Measurements from ENCODE around the gene PLK5. TPM values are rescaled to one million over a fixed set of nuclear protein-coding genes. Genes with fewer than 3 reads are reported as not detected.
"Not testable (repeated sequence)": the region's sequence is repeated elsewhere in the genome, so short reads cannot be mapped to it uniquely, and the experiment has no call there.

Gene PLK5
- total RNA-seq, 1 donor from 2014 or later = not detected

GRCh38 chr19:1514295-1514661, 9.6 kb upstream of the PLK5 start:
- TF ChIP-seq, protein P1, sequence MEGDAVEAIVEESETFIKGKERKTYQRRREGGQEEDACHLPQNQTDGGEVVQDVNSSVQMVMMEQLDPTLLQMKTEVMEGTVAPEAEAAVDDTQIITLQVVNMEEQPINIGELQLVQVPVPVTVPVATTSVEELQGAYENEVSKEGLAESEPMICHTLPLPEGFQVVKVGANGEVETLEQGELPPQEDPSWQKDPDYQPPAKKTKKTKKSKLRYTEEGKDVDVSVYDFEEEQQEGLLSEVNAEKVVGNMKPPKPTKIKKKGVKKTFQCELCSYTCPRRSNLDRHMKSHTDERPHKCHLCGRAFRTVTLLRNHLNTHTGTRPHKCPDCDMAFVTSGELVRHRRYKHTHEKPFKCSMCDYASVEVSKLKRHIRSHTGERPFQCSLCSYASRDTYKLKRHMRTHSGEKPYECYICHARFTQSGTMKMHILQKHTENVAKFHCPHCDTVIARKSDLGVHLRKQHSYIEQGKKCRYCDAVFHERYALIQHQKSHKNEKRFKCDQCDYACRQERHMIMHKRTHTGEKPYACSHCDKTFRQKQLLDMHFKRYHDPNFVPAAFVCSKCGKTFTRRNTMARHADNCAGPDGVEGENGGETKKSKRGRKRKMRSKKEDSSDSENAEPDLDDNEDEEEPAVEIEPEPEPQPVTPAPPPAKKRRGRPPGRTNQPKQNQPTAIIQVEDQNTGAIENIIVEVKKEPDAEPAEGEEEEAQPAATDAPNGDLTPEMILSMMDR (conservative IDR thresholded peaks at IDR 0.05) = no peak
- Mint-ChIP-seq H3K4me1 (peaks cover 5% of the 10 kb centered on the region), H3K4me3 (no peak overlapping the region), H3K36me3 (ENCODE audit: low read depth) (no peaks in the 10 kb centered on the region), H3K9me3 (no peaks in the 10 kb centered on the region), H3K27ac (ENCODE audit: unreplicated experiment) (no peak overlapping the region), H3K27me3 (ENCODE audit: low read depth) (peaks cover 72% of the 10 kb centered on the region)
- DNase-seq (ENCODE audit: low read depth, low spot score) = no peak

DNA sequence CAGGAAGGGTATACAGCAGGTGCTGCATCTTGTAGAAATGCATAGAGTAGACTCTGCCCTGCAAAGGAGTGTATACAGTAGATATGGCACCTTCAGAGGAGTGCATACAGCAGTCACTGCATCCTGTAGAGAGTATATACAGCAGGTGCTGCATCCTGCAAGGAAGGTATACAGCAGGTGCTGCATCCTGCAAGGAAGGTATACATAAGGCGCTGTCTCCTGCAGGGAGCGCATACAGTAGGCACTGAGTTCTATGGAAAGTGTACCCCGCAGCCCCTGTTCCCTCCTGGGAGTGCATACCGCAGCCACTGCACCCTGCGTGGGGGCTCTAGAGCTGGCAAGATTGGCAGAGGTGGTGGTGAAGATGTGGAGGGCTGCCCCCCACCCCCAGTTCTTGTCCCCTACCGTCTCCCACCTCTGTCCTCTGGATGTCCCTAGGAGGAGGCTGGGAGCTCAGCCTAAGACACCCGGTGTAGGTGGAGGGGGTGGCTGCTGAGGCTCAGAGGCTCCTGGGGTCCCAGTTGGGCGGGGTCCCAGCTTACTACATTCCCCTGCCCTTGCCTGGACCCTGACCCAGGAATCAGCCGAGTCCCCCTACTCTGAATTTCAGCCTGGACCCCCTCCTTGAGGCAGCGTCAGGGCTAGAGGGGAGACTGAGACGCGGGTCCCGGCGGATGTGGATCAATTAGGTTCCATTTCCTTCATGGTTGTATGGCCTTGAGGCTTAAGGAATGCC, 8.7 kb upstream of the PLK5 start:
- DNase-seq (ENCODE audit: low read depth, low spot score) = no peak
- Mint-ChIP-seq H3K27me3 (ENCODE audit: low read depth) (peaks cover 64% of the 10 kb centered on the region), H3K36me3 (ENCODE audit: low read depth) (no peaks in the 10 kb centered on the region), H3K4me1 (no peaks in the 10 kb centered on the region), H3K4me3 (no peak overlapping the region), H3K27ac (ENCODE audit: unreplicated experiment) (no peak overlapping the region), H3K9me3 (no peaks in the 10 kb centered on the region)
- TF ChIP-seq, protein P1 (conservative IDR thresholded peaks at IDR 0.05) = no peak

- no peak for DNase-seq (ENCODE audit: low read depth, low spot score)
- H3K9me3 Mint-ChIP-seq = no peaks in the 10 kb centered on the region
- H3K27ac Mint-ChIP-seq (ENCODE audit: unreplicated experiment) = no peak overlapping the region
- H3K4me3 Mint-ChIP-seq = no peak overlapping the region
- TF ChIP-seq, protein P1 (conservative IDR thresholded peaks at IDR 0.05) = no peak
- peaks cover 58% of the 10 kb centered on the region for H3K27me3 Mint-ChIP-seq (ENCODE audit: low read depth)
- H3K36me3 Mint-ChIP-seq (ENCODE audit: low read depth) = no peaks in the 10 kb centered on the region
- H3K4me1 Mint-ChIP-seq = no peaks in the 10 kb centered on the region
These were observed 7.5 kb upstream of the PLK5 start for GRCh38 chr19:1516395-1516753.

GRCh38 chr19:1518471-1518870, 5.4 kb upstream of the PLK5 start:
- Mint-ChIP-seq H3K9me3 (no peaks in the 10 kb centered on the region), H3K4me1 (no peaks in the 10 kb centered on the region), H3K36me3 (ENCODE audit: low read depth) (no peaks in the 10 kb centered on the region), H3K27ac (ENCODE audit: unreplicated experiment) (no peak overlapping the region), H3K4me3 (no peak overlapping the region), H3K27me3 (ENCODE audit: low read depth) (peaks cover 63% of the 10 kb centered on the region)
- TF ChIP-seq, protein P1 (conservative IDR thresholded peaks at IDR 0.05) = no peak
- DNase-seq (ENCODE audit: low read depth, low spot score) = no peak

DNA sequence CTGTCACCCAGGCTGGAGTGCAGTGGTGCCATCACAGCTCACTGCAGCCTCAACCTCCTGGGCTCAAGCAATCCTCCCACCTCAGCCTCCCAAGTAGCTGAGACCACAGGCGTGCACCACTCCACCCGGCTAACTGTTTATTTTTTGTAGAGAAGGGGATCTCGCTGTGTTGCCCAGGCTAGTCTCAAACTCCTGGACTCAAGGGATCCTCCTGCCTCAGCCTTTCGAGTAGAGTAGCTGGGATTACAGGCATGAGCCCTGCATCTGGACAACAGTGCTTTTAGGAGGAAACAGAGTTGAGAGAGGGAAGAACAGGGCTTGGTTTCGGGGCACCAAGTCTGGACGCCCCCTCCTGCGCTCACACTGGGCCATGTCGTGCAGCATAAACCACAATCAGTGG, 4.1 kb upstream of the PLK5 start:
- H3K36me3 Mint-ChIP-seq (ENCODE audit: low read depth); DNase-seq (ENCODE audit: low read depth, low spot score); H3K9me3 Mint-ChIP-seq; H3K4me1 Mint-ChIP-seq; H3K27ac Mint-ChIP-seq (ENCODE audit: unreplicated experiment); H3K4me3 Mint-ChIP-seq: not testable (repeated sequence)
- peaks cover 62% of the 10 kb centered on the region for H3K27me3 Mint-ChIP-seq (ENCODE audit: low read depth)

DNA sequence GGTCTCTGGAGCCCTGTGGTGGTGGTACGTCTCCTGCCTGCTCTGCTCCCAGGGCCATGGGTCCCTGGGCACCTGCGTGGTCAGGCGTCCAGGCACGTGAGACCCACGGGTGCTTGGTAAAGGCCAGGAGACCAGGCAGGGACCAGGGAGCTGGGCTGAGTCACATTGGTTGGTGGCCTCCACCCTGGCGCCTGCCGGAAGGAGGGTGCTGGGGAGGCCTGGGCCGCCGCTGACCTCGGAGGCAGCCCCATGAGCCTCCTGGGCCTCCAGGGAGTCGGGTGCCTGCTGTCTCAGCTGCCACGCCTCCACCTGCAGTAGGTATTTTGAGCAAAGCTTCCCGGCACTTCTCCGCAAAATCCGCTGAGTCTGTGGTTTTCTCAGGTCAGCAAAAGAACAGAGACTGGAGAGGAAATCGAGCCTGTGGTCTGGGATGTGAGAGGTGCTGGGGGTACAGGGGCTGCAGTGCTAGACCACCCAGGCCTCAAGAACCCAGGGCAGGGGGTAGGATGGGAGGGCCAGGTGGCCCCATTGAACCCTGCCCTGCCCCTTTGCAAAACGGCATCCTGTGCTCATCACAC, 3.6 kb upstream of the PLK5 start:
- no peaks in the 10 kb centered on the region for H3K36me3 Mint-ChIP-seq (ENCODE audit: low read depth)
- DNase-seq (ENCODE audit: low read depth, low spot score) = no peak
- H3K27ac Mint-ChIP-seq (ENCODE audit: unreplicated experiment) = no peak overlapping the region
- H3K4me3 Mint-ChIP-seq = no peak overlapping the region
- H3K27me3 Mint-ChIP-seq (ENCODE audit: low read depth) = peaks cover 63% of the 10 kb centered on the region
- H3K9me3 Mint-ChIP-seq = no peaks in the 10 kb centered on the region
- TF ChIP-seq, protein P1 (conservative IDR thresholded peaks at IDR 0.05) = no peak
- H3K4me1 Mint-ChIP-seq = peaks cover 7% of the 10 kb centered on the region
